Activated gamma-delta T cell (primary cell): ENCODE data around the gene ZDHHC3.

Experiments used
- DNase-seq: peaks from one replicate; lab custom pipeline; 2025; lab: John Stamatoyannopoulos, UW

Gene ZDHHC3

GRCh38 chr3:44893097-44893496, 82.9 kb downstream of the ZDHHC3 start:
- no peak for DNase-seq

- DNase-seq, result no peak
Measured at GRCh38 chr3:44892689-44893088, 83.3 kb downstream of the ZDHHC3 start.

GRCh38 chr3:44890852-44891251, 85.1 kb downstream of the ZDHHC3 start:
- no peak for DNase-seq

- DNase-seq, result no peak
Measured at GRCh38 chr3:44890258-44890657, 85.7 kb downstream of the ZDHHC3 start.

GRCh38 chr3:44887101-44887500, 88.9 kb downstream of the ZDHHC3 start:
- no peak for DNase-seq

- DNase-seq, result no peak
Measured at GRCh38 chr3:44886561-44886960, 89.4 kb downstream of the ZDHHC3 start.

- no peak for DNase-seq
Measured at GRCh38 chr3:44885618-44886017, 90.4 kb downstream of the ZDHHC3 start.

GRCh38 chr3:44883999-44884431, 92.0 kb downstream of the ZDHHC3 start:
- no peak for DNase-seq

- DNase-seq, result no peak
Measured at GRCh38 chr3:44883213-44883955, 92.6 kb downstream of the ZDHHC3 start.

GRCh38 chr3:44880284-44880683, 95.7 kb downstream of the ZDHHC3 start:
- no peak for DNase-seq

- no peak for DNase-seq
Measured at GRCh38 chr3:44877333-44877732, 98.6 kb downstream of the ZDHHC3 start.

GRCh38 chr3:44875596-44875995, 100.4 kb downstream of the ZDHHC3 start:
- DNase-seq, result no peak
